Measurements from ENCODE around the gene RAG1.

Gene RAG1

DNA sequence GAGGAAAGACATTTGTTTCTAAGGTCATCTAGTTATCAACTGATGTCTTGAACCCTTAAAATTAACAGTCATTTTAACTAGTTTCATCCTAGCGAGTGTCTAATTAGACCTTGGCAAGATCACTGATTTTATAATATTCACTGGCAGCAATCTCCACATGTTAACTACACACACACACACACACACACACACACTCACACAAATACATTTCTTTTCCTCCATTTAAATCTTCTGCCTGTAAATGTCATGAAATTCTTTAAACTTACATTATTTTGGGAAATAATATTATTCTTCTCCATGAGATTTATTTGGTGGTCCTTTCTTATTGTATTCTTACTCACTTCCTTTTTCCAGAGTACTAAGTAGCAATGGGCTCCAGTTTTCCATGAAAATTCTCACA, 23.6 kb downstream of the RAG1 start:
- no peak for DNase-seq

DNA sequence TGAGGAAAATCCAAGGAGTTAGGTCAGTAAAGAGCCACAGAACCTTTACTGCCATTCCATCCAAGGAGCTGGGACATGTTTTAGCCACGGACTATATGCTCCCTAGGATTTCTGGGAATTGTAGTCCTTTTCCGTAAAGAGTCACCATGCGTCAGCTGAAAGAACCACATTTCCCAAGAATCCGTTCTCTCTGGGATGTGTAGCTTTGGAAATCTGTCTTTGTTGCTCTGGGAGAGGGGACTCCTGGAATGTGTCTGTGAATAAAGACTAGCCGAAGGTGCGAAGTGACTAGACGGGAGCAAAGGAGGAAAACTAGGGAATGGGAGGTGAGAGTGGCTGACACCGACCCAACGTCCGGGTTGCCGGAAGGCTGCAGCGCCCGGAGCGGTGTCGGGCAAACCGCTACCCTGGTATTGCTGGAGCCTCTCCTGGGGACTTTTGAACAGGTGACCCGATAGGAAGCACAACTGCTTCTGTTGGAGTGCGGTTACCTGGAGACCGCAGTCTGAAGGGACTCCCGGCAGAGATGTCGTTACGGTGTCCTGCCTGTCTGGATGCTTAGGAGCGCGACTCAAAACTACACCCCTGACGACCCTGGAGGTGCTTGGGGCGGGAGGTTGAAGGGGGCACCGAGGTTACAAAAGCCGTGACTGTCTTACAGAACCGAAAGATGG, 26.6 kb downstream of the RAG1 start, which contains the start of gene IFTAP:
Gene IFTAP, plus strand, starts transcription at position 187 of the 674 bp plus-strand sequence. CDS start 15,602 bp downstream, outside the sequence.
- DNase-seq = peak in 1 of 4 experiments; percentile 3

DNA sequence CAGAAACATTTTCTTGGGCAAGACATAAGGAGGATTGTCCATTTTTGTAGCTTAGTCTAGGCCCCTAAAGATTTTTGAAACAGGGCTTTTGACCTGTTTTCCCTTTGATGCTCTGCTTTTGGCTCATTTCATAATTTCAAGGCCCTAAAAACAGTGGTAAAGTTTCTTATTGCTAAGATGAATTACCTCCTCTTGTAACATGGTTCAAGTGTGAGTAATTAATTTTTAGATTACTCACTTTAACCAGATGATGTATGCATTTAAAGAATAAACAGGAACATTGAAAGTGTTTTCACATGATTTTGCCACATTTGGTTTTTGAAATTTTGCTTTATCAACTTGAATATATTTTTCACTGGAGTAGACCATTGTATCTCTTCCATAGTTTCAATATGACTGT, 29.1 kb downstream of the RAG1 start:
- no peak for DNase-seq

DNA sequence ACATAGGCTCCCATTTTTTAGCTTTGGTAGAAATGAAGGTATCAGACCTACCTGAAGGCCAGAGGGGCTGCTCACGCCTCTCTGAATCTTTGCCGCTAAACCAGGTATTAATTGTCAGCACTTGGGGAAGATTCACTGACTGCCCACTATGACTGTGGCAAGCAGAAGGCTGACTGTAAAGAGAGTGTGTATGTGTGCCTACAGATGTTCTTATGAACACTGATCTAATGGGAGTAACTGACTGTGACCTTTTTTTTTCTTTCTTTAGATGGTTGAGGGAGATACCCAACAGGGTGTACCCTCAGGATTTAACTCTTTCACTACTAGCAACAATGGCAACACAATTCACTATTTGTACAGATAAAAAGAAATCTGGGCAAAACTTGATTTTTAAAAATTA, 30.2 kb downstream of the RAG1 start, which contains the start of gene RAG2:
Gene RAG2, minus strand, starts transcription at position 186 of the 400 bp plus-strand sequence. CDS start 4,068 bp downstream, outside the sequence.
- DNase-seq = no peak

DNA sequence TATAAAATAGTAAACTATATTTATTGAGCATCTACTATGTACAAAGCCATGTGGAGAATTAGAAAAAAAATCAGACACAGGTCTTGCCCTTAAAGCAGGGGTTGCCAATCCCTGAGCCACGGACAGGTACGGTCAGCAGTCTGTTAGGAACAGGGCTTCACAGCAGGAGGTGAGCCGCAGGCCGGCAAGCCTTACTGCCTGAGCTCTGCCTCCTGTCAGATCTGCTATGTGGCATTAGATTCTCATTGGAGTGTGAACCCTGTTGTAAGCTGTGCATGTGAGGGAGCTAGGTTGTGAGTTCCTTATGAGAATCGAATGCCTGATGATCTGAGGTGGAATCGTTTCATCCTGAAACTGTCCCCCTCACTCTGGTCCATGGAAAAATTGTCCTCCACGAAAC, 32.4 kb downstream of the RAG1 start:
- no peak for DNase-seq

DNA sequence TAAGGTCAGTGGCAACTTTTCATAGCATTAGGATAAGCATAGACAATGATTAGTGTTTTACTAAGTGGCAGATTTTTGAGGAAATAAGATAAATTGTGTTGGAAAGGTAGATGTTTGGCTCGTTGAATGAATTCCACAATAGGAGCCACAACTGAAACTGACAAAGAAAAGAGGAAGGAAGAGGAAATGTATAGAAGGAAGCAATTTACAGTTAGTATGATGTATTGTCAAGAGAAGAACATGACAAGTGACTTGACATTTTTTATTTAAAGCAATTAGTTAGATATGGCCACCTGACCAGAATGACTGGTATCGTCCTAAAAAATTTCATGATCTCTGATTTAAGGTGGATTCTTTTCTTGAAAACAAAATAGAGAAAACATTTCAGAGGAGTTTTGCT, 33.3 kb downstream of the RAG1 start:
- DNase-seq = no peak

DNA sequence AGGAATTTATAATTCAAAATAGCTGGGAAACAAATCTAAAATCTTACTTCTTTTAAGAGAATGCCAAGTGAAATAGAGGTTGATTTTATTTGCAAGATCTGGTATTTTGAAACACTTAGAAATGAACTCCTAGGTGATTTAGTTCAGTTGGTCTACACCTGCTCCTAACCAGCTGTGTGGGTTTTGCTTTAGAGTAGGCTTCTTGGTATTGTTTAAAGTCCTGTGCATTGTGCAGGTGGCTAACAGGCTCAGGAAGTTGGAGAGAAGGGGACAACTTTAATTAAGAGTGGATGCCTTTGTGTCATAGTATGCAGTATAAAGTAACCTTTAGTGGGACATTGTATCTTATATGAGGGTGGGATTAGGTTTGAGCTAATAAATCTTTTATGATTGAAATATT, 34.3 kb downstream of the RAG1 start:
- no peak for DNase-seq

DNA sequence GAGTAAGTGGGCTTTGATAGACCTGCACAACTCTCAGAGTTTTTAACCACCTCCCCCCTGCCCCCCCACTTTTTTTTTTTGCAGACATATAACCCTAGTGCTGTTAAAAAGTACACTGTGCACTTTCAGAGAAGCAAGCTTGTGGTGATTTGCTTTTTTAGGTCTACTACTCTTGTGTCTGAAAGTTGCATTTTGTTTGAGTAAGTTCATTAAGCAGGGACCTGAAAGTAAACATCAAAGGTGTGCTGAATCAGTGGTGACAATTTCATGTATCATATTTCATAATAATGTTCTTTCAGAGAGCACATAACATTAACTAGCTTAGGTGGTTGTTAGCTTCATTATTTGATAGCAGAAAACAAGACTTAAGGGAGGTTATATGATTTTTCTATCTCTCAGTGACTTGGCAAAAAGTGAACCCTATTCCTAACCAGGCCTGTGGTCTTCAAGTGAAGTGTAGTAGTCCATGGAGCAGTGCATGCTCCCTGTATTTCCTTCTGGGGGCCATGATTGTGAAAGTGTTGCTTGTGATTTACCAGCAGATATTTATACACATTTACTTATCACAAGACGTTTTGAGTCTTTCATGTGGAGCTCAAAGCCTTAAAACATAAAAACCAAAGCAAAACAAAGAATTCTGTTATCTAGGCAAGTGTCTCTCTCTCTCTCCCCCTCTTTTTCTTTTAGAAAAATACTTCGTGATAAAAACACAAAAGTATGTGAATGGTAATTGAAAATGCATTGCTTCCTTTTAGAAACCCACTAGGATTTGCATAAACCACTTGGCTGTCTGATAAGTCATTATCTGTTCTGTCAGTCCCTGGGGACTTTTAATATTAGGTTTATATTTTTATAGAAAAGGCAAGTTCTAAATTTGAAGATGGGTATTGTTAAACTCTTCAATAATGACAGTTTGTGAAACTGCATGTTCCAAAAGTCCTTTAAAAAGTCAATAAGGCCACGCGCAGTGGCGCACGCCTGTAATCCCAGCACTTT, 37.7 kb downstream of the RAG1 start:
- no peak for DNase-seq

DNA sequence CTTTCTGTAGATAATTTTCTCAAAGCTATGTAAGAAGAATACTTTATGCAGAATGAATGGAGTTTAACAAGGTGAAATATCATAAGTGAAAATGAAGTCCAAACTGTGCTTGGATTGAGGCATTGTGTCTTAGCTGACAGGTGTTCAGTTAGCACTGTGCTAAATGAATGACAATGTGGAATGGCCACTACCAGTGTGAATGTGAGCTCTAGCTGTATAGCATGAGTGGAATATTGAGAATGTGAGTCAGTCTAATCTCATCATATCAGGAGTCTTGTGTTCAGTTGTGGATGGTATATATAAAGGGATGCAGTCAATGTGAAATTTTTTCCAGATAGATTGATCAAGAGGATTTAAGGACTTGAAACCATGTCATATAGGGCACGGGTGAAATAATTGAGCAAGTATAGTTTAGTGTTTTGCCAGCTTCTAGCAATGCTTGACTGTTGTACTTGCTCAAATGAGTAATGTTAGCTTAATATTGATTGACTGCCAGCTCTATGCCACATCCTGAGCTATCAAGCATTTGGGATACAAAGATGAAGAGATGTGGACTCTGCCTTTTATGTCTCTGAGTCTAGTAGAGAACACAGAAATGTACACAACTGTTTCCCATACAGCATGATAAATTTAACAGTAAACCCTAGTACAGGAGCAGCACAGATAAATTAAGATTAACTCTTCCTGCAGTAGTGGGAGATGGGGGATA, 40.8 kb downstream of the RAG1 start:
- no peak for DNase-seq

DNA sequence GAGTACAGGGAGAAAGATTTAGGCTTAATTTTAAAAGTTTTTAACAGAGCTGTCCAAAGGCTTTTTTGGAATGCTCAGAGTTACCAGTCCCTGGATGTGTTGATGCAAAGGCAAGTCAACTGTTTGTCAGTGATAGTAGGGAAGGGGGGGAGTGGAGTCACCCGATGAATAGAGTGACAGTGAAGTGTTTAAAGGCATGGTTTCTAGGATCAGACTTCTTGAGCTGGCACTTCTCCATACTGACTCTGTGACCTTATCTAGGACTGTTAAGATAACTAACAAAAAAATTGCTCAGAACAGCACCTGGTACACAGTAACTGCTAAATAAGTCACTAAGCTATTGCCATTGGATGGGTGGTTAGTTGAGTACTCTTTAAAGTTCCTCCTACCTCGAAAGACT, 41.6 kb downstream of the RAG1 start:
- no peak for DNase-seq

DNA sequence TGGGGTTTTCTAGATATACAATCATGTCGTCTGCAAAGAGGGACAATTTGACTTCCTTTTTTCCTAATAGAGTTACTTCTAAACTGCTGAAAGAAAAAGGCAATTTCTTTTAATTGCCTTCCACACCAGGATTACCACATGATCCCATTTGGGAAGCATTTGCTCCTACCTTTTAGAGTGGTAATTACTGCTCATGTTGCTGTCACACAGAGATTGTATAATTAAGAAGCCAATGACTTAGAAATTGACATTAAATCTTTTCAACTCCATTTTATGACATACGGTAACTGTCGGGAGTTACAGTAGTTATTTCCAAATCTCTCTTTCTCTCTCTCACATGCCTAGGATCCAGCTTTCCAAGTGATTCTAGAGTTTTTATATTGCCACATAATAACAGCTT, 48.0 kb downstream of the RAG1 start:
- DNase-seq = no peak

DNA sequence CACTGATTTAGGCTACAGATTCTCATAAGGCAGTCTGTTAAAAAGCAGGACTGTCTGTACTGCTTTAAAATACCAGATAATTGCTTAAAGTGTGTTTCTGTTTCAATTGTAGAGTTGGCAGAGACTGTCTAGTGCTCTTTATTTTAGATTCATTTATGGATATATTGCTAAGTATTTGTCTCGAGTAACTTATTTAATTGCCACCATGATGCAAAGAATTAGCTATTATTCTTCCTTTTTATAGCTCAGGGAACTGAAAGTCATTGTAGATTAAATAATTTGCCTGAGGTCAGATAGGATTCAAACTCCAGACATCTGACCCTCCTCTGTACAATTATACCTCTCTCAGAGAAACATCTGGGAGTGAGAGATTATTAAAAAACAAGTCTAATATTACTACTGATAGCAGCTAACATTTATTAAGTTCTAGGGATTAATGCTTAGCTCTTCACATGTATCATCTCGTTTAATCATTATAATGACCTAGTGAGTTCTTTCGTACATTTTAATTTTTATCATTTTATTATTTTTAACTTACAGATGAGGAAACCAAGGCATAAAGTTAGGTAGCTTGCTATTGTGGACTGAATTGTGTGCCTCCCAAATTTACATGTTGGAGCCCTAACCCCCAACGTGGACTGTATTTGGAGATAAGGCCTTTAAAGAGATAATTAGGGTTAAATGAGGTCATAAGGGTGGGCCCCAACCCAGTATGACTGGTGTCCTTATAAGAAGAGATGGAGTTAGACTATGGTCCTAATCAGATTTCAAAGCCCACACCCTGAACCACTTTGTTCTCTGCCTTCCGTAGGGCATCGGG, 49.9 kb downstream of the RAG1 start:
- DNase-seq = no peak

DNA sequence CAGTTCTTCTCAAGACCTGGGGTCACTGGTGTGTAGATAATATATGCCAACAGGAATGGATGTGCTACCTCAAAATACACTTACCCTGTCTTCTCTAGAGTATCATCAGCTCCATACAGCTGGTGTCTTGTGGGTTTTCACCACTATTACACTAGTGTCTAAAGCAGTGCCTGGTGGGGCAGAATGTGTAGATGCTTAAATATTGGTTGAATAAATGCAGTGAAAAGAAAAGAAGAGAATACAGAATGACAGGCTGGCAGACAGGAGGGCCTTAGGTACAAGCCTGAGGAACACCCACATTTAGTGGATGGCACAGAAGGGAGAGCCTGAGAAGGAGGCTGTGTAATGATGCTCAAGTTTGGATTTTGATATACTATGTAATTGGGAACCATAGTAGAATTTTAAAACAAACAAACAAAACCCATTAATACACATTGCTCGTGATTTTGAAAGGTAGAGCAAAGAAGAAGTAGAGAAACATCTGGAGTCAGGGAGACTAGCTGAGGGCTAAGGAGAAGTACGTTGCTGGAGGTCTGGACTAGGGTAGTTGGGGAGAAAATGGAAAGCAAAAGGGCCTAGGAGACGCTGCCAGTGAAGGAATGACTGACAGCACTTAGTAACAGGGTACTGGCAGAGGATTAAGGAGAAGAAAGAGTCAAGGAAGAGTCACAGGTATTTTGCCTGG, 50.7 kb downstream of the RAG1 start:
- DNase-seq = no peak

DNA sequence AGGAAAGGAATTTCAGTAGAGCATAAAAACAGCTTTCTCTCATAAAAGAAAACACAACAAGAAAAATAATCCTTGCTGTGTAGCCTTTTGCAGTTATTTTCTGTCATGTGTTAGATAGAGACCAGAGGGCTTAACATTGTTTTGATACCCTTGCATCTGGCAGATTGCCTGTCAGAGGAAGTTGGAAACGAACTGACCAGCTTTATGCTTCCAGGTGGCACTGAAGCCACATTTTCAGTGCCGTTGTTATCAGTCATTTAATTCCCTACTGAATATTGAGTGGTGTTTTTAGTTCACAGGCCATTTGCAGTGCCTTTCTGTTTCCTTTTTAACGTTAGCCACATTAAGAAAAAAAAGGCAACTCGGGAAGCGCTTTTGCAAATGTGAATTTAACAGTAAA, 51.7 kb downstream of the RAG1 start:
- DNase-seq = no peak

DNA sequence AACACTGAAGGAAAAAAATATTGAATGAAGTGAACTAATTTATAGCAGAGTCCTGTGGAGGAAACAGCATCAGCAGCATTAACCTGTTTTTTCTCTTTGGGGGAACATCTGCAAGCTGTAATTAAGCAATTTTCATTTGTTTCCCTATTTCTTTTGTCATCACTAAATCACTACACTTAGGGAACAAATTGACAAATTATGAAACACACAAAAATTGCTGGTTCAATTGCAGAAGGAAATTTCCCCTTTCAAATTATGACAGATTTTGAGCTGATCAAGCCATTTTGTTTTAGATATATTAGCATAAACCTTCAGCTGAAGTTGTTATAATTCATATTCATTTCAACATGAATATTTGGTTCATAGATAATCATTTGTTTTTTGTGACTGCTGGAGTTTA, 52.4 kb downstream of the RAG1 start:
- no peak for DNase-seq

DNA sequence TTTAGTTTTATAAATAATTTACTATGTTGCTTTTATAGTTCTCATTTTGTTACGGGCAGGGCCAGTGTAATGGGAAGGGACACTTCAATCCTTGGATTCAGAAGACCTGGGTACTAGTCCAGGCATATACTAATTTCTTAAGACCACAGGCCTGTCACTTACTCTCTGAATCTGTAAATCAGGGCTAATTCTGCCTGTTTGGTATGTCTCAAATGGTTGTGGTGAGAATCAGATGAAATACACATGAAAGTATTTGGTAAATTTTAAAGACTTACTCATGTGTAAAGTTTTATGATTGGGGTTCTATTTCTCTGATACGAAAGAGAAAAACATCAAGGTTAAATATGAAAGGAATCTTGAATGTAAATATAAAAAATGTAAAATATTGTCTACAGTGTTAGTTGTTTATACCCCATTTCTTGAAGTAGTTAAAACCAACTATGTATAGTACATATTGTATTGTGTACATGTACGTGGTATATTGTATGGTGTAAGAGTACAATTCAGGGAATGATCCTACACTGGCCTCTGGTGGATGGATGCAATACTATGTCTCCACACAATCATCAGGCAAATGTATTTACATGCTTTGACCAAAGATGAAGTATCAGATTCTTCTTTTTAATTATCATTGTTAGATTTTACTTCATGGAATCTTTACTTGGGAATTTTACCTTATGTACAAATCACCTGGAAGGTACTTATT, 54.8 kb downstream of the RAG1 start:
- no peak for DNase-seq

DNA sequence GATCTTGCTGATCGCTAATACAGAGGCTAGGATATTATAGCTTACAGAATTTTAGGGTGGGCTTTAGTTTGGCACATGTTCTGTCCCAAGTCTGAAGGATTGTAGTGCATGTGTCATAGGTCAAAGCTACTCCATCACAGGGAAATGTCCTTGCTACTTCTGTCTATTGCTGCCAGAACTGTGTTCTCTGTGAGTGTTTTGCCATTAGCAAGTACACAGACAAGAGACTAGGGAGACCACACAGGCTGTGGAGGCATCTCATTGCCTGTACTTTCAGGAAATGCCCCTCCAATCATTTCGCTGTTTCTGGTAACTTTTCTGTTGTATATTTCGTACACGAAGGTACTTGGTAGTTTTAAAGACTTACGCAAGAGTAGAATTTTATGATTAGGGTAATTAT, 55.7 kb downstream of the RAG1 start:
- DNase-seq = no peak

DNA sequence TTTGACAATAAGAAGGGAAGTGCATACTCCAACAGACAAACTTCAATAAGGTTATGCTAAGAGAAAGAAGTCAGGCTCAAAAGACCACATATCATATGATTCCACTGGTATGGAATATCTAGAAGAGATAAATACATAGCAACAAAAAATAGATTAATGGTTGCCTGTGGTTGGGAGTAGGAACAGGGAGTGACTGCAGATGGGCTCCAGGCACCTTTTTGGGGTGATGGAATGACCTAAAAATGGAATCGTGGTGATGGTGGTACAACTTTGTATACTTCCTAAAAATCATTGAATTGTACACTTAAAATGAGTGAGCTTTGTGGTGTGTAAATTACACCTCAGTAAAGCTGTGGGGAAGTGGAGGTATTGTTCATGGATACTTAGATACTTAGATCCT, 59.2 kb downstream of the RAG1 start:
- no peak for DNase-seq

DNA sequence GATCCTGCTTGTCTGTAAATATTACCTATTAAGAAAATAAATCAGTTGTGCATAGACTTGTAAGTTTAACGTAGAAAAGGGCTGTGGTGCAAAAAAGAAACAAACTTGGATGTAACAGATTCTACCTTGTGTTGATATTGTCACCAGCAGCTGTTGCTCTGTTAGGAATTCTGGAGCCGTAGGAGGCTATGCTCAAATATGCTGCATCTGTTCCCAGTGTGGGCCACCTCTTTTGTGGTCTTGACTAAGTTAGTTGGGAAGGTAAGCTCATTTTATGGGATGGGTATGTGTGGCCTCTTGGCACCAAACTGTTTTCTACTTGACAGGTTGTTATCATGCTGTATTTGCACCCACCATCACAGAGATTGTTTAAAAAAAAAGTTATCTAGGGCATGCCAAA, 59.7 kb downstream of the RAG1 start:
- DNase-seq = no peak

DNA sequence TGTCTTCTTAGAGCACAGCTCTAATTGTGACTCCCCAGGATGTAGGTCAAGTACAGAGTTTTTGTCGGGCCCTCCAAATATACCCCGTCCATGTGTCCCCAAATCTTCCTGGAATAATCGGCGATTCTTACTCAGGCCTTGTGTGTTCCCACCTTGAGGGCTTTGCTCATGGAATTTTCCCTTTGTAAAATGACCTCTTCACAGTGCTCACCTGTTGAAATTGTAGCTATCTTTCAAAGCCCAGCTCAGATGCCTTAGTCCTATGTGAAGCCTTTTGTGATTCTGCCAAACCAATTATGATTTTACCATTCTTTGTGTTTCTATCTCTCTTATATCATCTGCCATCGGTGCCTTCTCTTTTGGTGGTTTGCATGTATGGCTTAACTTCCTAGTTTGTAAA, 60.3 kb downstream of the RAG1 start:
- no peak for DNase-seq

DNA sequence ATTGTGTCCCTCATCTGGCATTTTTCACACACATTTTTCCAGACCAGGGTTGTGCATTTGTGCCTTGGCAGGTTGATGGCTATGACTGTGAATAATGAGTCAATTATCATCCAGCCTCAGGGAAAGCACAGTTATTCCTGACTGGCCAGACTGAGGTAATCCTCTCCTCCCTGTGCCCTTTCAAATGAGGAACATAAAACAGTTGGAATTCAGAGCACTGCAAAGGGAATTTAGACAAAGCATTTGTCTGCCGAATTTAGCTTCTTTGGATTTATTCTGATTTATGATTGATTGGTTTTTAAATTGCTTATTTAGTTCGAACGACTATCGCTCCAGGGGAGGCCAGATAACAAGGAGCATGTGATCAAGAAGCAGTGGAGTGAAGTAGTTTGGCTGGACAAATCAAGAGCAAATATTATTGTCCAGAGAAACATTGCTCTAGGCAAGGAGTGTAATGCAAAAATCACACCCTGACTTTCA, 61.0 kb downstream of the RAG1 start:
- no peak for DNase-seq

Measured in activated naive CD4-positive, alpha-beta T cell (primary cell).